GM21423 (cell line): ENCODE data around the gene C1R.

Experiments
- ATAC-seq: cut with Tn5 transposase; IDR thresholded peaks from one replicate; pipeline ENCODE4 v1.9.1; 2021; ENCODE audit warnings: mild to moderate bottlenecking, moderate library complexity; ENCODE audit not compliant: unreplicated experiment

Gene C1R

DNA sequence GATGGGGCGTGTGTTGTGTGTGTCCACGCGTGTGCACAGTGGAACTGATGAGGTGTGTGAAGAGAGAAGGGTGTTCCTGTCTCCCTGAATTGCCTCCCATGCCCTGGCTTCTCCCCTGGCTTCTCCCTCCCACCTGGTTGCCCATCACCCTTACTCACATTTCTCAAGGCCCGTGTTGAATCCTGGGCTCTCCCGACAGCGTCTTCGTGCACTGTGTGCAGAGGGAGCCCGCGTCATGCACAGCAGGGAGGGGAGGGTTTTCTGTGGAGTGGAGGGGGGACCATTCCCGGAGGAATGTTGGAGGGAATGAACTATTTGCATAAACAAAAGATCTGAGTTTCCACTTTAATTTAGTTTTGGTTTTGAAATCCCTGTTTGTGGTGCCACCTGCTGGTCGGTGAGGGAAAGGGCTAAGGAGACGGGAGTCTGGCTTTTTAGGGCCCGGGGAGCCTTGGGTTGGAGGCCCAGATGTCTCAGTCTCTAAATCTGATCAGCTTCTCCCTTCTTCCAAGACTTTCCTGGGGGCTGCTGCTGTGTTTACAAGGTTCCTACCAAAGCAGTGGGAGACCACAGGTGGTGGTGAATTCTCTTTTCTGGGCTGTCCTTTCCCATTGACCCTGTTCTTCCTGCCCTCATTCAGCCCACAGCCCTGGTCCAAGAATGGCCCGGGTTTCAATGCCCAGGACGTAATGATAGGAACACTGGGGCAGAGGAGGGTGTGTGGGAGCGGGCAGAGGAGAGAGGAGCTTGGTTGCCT is at the start of gene C1R:
Gene C1R (minus strand): TSS at position 217 of the 757 bp plus-strand sequence. CDS start 57 bp downstream, at position 160.
- ATAC-seq = no peak

DNA sequence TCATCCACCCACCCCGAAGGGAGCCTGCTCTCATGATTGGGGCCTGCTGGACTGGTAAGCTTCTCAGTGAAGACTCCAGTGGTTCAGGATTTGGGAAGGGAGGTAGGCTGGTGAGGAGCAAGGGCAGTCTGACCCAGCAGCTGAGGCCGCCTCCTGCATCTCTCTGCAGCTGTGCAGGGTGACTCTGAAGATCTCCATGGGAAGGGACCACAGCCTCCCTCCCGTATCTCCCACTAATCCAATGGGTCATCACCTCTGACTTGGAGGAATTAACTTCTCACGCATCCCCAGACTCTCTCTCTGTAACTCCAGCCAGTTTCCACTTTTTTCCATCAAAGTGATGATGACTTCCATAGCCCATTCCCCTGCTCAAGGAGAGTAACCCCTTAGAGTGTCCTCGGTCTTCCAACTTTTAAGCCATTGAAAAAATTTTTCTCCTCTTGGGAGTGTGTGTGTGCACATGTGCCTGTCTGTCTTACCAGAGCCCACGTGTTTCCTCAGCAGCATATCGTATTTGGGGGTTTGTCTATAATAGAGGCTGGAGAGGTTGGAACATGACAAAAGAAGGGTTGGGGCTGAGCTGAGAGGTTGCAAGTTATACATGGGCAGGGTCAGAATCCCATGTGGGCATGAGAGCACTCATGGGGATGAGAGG is 49.2 kb upstream of the C1R start:
- no peak for ATAC-seq

DNA sequence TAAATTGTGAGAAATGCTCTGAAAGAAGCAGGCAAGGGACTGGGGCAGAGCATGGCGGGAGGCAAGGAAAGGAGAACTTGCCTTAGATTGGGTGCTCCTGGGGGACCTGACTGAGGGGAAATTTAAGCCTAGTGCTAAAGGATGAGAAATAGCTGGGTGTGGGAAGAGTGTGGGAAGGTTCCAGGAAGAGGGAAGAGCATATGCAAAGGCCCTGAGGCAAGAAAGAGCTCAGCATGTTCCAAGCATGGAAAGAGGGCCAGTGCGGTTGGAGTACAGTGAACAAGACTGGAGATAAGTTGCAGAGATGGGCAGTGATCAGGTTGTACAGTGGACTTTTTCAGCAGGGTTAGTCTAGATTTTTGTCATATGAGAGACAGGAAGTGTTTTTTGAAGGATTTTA is 47.0 kb upstream of the C1R start:
- no peak for ATAC-seq

DNA sequence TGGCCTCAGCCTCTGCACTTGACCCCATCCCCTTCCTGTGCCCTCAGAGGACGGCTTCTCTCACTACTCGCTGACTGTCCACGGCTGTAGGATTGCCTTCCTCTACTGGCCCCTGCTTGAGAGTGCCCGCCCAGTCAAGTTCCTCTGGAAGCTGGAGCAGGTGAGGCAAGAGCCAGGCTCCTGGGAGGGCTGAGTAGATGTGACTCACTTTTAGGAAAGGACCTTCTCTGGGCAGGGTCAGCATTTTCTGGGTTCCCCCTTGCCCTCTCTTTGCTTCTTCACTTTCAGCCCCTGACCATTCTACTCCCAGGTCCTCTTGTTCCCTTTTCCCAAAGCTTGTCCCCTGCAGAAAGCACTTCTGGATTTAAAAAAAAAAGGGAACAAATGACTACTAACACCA is 45.7 kb upstream of the C1R start:
- ATAC-seq = no peak

DNA sequence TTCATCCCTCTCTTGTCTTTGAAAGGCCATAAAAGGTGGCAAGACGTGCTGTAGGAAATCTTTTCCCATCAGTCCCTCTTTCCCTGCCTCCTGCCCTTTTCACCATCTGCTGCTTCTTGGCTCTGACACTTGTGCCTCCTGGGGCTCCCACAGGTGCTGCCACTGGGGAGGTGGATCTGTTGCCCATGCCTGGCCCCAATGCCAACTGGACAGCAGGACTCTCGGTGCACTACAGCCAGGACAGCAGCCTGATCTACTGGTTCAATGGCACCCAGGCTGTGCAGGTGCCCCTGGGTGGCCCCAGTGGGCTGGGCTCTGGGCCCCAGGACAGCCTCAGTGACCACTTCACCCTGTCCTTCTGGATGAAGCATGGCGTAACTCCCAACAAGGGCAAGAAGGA is 44.4 kb upstream of the C1R start:
- ATAC-seq = no peak

DNA sequence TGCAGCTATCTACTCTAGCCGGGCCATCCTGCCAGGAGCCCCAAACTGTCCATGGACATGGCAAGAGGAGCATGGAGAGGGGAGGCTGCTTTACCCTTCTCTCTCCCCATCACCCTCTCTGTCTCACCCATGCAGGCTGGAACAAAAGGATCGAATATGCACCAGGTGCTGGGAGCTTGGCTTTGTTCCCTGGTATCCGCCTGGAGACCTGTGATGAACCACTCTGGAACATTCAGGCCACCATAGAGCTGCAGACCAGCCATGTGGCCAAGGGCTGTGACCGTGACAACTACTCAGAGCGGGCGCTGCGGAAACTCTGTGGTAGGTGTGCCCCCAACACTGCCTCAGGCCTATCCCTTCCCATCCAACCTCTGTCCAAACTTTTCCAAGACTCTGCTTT is 43.8 kb upstream of the C1R start:
- ATAC-seq = no peak

DNA sequence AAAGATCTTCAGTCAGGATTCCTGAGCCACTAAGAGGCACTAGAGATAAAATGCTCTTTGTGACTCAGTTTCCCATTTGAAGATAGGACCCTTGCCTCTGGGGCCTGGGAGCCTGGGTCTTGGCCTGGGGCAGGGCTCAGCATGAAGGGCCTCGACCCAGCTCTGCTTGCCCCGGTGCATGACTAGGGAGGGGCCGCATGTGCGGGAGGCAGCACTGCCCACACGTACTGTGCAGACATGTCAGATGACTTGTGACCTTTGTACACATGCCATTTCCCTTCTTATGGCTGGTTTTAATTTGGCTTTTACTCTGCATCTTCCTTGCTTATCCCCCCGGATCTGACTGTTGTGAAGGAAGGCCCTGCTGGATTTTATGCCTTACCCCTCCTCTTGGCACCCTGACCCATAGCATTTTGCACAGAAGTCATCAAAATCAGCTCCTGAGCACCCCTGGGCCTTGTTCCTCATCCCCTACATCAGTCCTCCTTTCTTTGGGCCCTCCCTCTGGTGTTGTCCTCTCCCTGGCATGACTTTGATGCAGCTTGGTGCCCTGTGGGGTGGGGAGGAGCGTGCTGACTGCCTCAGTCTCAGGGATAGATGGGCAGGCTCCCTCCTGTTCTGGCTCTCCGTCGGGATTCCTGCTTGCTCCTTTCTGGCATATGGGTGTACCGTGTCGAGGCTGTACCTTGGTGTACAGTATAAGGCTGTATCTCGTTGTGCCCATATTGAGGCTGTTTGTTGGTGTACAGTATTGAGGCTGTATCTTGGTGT is 42.3 kb upstream of the C1R start:
- ATAC-seq = no peak

DNA sequence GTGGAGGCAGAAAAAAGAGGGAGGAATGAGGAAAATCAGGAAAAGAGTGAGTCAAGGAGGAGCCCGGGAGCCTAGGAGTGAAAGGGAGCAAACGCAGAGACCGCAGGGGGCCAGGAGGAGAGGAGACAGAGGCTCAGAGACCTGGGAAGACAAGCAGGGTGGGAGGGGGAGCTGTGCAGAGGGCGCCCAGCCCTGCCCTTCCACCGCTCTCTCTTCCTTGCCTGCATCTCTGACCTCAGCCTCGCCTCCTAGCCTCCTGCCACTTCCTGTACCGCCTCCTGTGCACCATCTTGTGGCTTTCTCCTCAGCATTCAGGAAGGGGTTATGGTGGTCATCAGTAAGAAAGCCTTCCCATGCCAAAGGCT is 39.2 kb upstream of the C1R start:
- ATAC-seq = no peak

DNA sequence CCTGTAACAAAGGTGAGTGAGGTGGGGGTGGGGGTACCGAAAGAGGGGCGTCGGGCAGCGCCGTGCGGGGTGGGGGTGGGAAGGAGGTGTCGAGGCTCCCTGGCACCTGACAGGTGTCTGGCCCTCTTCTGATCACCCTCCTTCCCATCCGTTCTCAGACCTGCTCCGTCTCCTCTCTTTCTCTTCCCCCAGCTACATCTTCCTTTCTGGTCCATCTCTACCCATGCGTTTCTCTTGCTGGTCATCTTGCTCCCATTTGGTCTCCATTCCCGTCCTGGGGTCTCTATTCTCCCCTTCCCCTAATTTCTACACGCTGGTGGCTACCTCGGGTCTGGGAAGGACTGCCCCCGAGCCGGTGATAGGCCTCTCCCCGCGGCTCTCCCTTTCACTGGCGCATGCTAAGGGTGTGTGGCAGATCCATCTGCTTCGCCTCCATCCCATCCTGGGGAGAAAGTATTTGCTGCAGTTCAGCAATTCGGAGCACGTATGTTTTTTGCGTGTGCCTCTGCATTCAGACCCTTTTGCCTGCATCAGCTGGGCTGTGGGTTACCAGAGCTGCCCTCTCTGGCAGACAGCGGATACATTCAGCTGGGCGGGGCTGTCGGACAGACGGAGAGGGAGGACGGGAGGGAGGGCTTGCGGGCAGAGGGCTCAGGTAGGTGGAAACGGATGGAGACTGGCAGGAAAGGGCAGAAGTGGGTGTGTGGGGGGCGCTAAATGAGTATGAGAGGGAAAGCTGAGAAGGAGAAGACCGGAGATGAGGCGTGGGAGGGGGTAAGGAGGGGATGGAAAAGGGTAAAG is 38.7 kb upstream of the C1R start:
- peak; percentile 52 for ATAC-seq

DNA sequence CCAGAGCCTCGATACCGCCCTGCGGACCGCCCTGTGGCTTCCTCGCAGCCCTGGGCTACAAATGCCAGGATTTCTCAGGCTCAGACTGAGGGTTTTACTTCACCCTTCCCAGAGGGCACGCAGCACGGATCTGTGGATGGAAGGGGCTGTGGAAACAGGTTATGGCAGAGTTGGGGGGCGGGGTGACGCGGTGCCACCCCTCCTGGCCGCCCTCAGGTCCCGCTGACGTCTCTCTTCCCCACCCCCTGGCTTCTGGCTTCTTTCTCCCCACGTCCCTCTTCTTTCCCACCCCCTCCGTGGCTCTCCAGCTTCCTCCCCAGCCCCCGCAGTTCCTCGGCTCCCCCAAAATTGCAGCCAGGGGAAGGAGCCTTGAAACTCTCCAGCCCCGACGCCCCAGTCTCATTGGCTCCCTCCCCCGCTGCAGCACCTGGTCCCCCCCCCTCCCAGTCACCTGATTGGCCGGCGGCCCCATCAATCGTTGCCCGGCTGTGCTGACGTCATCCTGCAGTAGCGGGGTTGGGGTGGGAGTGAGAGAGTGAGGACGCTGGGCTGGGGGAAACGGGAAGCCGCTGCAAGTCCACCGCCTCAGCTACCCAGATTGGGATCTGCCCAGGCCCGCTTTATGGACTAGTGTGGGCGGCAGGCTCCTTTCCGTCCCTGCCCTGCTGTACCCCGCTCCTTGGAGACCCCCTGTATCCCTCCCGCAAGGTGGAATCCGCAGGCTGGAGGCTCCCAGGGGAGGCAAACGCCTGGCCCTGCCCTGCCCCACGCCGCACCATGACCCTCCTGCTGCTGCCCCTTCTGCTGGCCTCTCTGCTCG is 37.8 kb upstream of the C1R start, which contains the start of gene CLSTN3:
Gene CLSTN3 (plus strand): TSS at position 500 of the 820 bp plus-strand sequence. CDS start 278 bp downstream, at position 778.
- ATAC-seq = peak; percentile 54

DNA sequence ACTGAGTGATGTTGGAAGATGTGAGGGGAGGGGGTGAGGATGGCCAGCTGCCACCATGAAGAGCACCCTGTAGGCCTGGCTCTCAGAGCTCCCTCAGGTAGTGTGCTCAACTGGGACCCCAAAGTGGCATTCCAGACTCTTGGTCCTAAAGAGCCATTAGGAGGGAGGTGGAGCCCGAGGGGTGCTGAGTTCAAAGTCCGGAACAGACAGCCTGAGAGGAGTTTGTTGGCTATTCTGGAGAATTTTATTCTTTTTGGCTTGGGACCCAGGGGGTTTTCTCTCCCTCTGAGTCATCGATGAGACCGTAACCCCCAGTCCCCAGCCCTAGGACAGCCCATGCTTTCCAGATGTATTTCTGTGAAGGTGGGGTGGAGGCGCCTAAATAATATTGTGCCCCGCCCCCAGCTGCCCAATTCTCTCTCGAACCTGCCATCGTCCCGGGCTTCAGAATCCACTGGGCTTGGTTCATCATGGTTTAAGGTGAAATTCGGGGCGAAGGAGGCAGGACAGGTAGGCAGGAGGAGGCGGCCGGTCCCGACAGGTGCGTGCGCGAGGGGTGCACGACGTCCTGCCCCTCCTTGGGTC is 37.1 kb upstream of the C1R start:
- ATAC-seq = peak; percentile 27

DNA sequence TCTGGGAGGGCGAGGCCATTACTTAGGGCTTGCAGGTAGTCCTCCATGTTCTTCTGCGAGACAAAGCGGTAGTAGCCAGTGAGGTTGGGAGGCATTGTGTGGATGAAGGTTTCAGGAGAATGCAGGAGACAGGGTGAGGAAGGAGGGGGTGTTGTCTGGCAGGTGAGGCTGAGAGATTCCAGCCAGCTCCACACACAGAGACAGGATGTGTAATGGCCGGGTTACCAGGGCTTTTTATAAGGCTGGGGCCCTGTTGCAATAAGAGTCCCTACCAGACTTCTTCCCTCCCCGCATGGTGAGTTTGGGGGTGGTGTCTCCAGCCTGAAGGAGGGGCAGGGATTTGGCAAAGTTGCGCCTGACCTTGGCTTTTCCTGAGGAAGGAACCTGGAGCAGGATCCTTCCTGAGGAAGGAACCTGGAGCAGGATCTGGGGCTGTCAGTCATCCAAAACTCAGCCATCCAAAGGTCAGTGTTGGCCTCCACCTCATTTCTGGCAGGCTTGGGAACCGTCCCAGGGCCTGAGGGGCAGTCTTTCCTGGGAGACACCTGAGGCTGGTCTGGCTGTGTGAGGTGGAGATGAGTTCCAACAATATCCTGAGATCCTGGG is 36.5 kb upstream of the C1R start, which contains the start of gene RBP5:
Gene RBP5 (minus strand): TSS at position 209 of the 606 bp plus-strand sequence. CDS start 114 bp downstream, at position 95.
- ATAC-seq = no peak

DNA sequence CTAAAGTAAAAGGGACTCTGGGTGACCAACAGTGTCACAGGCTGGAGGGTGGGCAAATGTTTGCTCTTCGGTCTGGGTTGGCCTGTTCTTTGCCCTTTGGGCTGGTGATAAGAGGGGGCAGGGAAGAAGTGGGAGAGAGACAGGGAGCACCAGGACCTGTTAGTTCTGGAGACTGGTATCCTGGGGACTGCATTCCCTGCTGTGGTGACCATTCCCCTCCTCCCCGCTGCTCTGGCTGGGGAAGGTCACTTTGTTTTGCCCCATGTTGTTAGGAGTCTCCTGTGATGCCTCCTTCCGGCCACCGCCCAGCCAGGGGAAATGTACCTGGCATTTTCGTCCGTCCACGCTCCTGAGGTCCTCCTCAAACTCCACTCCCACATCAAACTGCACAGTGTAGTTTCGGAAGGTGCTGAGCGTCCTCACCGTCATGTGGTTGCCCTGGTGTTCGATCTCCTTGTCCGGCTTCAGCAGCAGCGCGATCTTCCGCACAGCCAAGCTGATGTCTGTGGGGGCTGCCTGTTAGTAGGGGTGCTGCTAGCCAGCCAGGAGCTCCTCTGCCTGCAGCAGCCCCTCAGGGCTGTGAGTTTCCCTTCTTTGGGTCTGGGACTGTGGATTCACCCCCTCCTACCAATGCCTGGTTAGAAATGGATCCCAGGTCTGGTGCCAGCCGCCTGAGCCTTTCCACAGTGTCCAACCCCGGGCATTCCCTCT is 35.8 kb upstream of the C1R start:
- ATAC-seq = no peak

DNA sequence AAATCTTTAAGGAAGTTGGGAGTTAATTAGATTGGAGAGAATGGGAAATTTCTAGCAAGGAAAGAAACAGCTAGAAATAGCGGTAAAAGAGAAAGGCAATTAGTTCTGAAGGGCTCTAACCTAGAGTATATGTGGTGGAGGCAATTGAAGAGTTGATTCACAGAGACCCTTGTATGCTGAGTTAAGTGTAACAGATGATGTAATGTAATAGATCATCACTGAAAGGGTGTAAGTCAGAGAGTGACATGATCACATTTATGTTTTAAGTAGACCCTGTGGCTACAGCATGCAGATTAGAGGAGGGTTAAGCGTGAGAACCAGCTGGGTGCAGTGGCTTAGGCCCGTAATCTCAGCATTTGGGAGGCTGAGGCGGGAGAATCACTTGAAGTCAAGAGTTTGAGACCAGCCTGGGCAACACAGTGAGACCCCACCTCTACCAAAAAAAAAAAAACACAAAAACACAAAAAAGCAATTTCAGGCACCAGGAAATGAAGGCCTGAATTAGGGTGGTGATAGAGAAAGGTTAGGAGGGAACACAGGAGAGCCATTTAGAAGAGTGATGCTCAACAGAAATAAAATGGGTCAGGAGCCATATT is 33.5 kb upstream of the C1R start:
- no peak for ATAC-seq

DNA sequence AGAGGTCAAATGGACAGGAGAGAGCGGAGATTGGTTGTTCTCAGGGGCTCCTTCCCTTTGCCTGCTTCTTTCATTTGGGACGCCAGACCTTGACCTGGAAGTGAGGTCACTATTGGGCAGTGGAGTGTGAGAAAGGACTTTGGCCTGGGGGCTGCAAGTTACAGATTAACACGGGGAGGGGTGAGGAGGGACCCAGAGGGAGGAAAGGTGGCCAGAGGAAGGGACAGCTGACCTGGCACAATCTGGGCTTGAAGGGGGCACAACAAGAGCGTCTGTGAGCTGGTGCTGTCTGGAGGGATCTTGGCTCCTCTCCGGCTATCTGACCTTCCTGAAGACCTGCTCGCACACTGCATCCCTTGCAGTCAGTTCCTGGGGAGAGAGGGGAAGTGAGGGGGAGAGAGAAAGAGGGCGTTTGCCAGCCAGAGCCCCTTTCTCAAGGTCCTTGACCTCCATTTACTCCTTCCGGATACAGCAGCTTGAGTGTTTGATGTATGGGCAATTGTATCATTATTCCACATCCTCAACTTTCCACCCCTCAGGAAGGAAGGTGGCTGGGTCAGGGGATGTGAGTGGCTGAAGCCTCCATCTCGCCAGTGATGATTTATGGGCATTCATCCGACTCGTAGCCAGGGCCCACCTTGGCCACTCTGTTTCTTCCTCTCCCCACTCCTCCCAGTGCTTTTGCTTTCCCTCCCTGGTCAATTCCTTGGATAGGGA is 31.7 kb upstream of the C1R start:
- ATAC-seq = no peak

DNA sequence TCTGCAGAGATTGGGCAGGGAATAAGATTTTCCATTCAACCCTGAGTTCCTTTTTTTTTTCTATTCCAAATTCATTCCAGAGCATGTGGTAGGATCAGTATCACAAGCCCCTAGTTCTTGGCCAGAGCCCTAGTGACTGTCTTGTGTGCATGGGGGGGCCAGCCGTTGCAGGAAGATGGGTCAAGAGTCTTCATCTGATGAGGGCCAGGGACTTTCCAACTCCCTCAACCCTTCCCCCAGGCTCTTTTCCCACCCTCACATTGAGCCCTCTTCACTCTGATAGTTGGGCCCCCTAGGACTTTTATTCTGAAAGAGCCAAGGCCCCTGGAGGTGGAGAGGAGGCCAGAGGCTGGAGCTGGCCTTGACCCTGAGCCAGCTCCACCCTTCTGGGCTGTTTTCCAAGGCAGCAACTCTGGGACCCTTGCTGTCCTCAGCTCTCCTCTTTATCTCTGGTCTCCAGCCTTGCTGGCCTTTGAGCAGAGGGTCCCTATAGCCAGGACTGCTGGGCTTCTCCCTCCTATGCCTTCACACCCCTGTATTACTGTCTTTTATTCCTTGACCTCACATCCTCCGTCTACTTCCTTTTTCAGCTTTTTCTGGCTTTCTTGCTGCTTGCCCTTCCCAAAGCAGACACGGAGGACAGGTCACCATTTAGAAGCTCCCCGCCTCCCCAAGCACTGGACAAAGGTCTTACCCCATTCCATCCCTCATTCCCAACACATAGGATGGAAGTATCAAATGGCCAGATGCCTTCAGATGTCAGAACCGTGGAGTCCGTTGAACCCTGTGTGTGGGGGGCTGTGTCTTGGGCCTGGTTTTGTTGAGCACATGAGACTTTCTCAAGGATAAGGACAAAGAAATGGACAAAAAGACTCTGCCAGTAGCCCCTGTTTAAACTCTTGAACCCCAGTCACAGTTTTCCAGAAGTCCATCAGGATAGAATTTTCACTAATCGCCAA is 30.8 kb upstream of the C1R start:
- no peak for ATAC-seq
